HEK293 (cell line): Measurements from ENCODE around the gene C1orf174.

ENCODE experiments used
- ZNF624 ChIP-seq: fragments of 450-650 bp; formaldehyde crosslinking; IDR thresholded peaks from 2 replicates; pipeline ENCODE4 v1.5.1; 2017; ENCODE audit warnings: missing biosample characterization, missing genetic modification characterization
- ZNF791 ChIP-seq: fragments of 450-650 bp; formaldehyde crosslinking; IDR thresholded peaks from 2 replicates; pipeline ENCODE4 v1.5.1; 2016; ENCODE audit warnings: missing biosample characterization, missing genetic modification characterization
- ZSCAN18 ChIP-seq: fragments of 450-650 bp; formaldehyde crosslinking; IDR thresholded peaks from 2 replicates; pipeline ENCODE4 v1.5.1; 2016; ENCODE audit warnings: missing biosample characterization, missing genetic modification characterization

The C1orf174 gene

GRCh38 chr1:3841491-3841890 is 58.6 kb downstream of the C1orf174 start (continued):
- TF ChIP-seq ZSCAN18 (tag by site-specific recombination) (no peak), ZNF791 (tag by site-specific recombination) (no peak), ZNF624 (tag by site-specific recombination) (no peak)
